ENCODE data around the gene SEMA3E.

GRCh38 chr7:83613232-83613631 is 35.7 kb downstream of the SEMA3E start:
- no peak for TF ChIP-seq GATA2 (IDR thresholded peaks at IDR 0.05; ENCODE audit: low read depth, low read length)
- TF ChIP-seq GATA3 (IDR thresholded peaks at IDR 0.05; ENCODE audit: low read depth, low read length): no peak
